H9 (cell line): ENCODE measurements around the gene KLKB1. TPM values are rescaled to one million over a fixed set of nuclear protein-coding genes. Genes with fewer than 3 reads are reported as not detected.

Experiments
- DNase-seq: peaks from one replicate; pipeline ENCODE4 v3.0.0-alpha.2; 2017
- H2AFZ ChIP-seq: one replicate; pipeline ENCODE4 v1.6.1; 2013; ENCODE audit warnings: mild to moderate bottlenecking, low read length, control low read depth, moderate library complexity
- H2AK5ac ChIP-seq: 2 replicates; pipeline ENCODE4 v1.6.1; 2013; ENCODE audit warnings: low read length, control low read depth, mixed read lengths; ENCODE audit not compliant: insufficient read length
- H2BK120ac ChIP-seq: one replicate; pipeline ENCODE4 v1.6.1; 2013; ENCODE audit warnings: low read depth, mild to moderate bottlenecking, low read length, control low read depth, inconsistent platforms; ENCODE audit not compliant: poor library complexity, severe bottlenecking
- H2BK12ac ChIP-seq: 2 replicates; pipeline ENCODE4 v1.6.1; 2013; ENCODE audit warnings: low read length, control low read depth, mixed read lengths, low read depth; ENCODE audit not compliant: insufficient read length
- H2BK15ac ChIP-seq: 2 replicates; pipeline ENCODE4 v1.6.1; 2013; ENCODE audit warnings: low read depth, low read length, control low read depth
- H2BK20ac ChIP-seq: one replicate; pipeline ENCODE4 v1.6.1; 2013; ENCODE audit warnings: low read depth, mild to moderate bottlenecking, low read length, control low read depth, inconsistent platforms; ENCODE audit not compliant: poor library complexity, severe bottlenecking
- H2BK5ac ChIP-seq: 2 replicates; pipeline ENCODE4 v1.6.1; 2013; ENCODE audit warnings: low read length, control low read depth, mixed read lengths; ENCODE audit not compliant: insufficient read length
- H3K14ac ChIP-seq: 2 replicates; pipeline ENCODE4 v1.6.1; 2013; ENCODE audit warnings: low read length, control low read depth; ENCODE audit not compliant: insufficient read depth
- H3K18ac ChIP-seq: 2 replicates; pipeline ENCODE4 v1.6.1; 2013; ENCODE audit warnings: low read depth, mild to moderate bottlenecking, mixed read lengths, low read length, control low read depth; ENCODE audit not compliant: insufficient read length
- H3K23ac ChIP-seq: 2 replicates; pipeline ENCODE4 v1.6.1; 2013; ENCODE audit warnings: low read length, control low read depth, mixed read lengths, low read depth; ENCODE audit not compliant: insufficient read length
- H3K23me2 ChIP-seq: 2 replicates; pipeline ENCODE4 v1.6.1; 2013; ENCODE audit warnings: low read depth, mild to moderate bottlenecking, mixed read lengths, low read length, control low read depth; ENCODE audit not compliant: insufficient read length, poor library complexity, severe bottlenecking
- H3K27ac ChIP-seq: 2 replicates; pipeline ENCODE4 v1.5.1; 2013; ENCODE audit warnings: low read length, control low read depth, mixed read lengths, low read depth; ENCODE audit not compliant: insufficient read length
- H3K27me3 ChIP-seq: 2 replicates; pipeline ENCODE4 v1.6.1; 2013; ENCODE audit warnings: low read length, control low read depth, inconsistent platforms; ENCODE audit not compliant: insufficient read depth
- H3K4ac ChIP-seq: 2 replicates; pipeline ENCODE4 v1.6.1; 2013; ENCODE audit warnings: low read depth, mild to moderate bottlenecking, control low read depth, inconsistent platforms, low read length, moderate library complexity
- H3K4me1 ChIP-seq: 2 replicates; pipeline ENCODE4 v1.6.1; 2013; ENCODE audit warnings: low read length, control low read depth, inconsistent platforms; ENCODE audit not compliant: insufficient read depth
- H3K4me2 ChIP-seq: 2 replicates; pipeline ENCODE4 v1.6.1; 2013; ENCODE audit warnings: low read length, control low read depth, mixed read lengths; ENCODE audit not compliant: insufficient read length, insufficient read depth
- H3K56ac ChIP-seq: 2 replicates; pipeline ENCODE4 v1.6.1; 2013; ENCODE audit warnings: low read depth, mild to moderate bottlenecking, mixed read lengths, low read length, control low read depth; ENCODE audit not compliant: insufficient read length
- H3K79me1 ChIP-seq: 2 replicates; pipeline ENCODE4 v1.6.1; 2013; ENCODE audit warnings: low read depth, mild to moderate bottlenecking, moderate library complexity, low read length, control low read depth, inconsistent platforms; ENCODE audit not compliant: insufficient read depth, poor library complexity, severe bottlenecking
- H3K79me2 ChIP-seq: 2 replicates; pipeline ENCODE4 v1.6.1; 2013; ENCODE audit warnings: low read length, control low read depth, inconsistent platforms; ENCODE audit not compliant: insufficient read depth
- H3K9ac ChIP-seq: 2 replicates; pipeline ENCODE4 v1.6.1; 2013; ENCODE audit warnings: low read length, control low read depth, mixed read lengths; ENCODE audit not compliant: insufficient read length; ENCODE audit errors: extremely low read depth
- H3K9me3 ChIP-seq: one replicate; pipeline ENCODE4 v1.6.1; 2013; ENCODE audit warnings: low read depth, low read length, inconsistent platforms; ENCODE audit not compliant: control insufficient read depth
- H3T11ph ChIP-seq: one replicate; pipeline ENCODE4 v1.6.1; 2013; ENCODE audit warnings: mild to moderate bottlenecking, low read length, control low read depth, inconsistent platforms
- H4K20me1 ChIP-seq: one replicate; pipeline ENCODE4 v1.6.1; 2013; ENCODE audit not compliant: control insufficient read depth, insufficient read length, insufficient read depth
- H4K5ac ChIP-seq: 2 replicates; pipeline ENCODE4 v1.6.1; 2013; ENCODE audit warnings: low read depth, mild to moderate bottlenecking, mixed read lengths, low read length, control low read depth; ENCODE audit not compliant: insufficient read length
- H4K8ac ChIP-seq: replicated peaks from 2 replicates; pipeline ENCODE4 v1.6.1; 2013; ENCODE audit warnings: low read length, control low read depth, mixed read lengths, low read depth; ENCODE audit not compliant: insufficient read length
- H4K91ac ChIP-seq: 2 replicates; pipeline ENCODE4 v1.6.1; 2013; ENCODE audit warnings: low read depth, mild to moderate bottlenecking, moderate library complexity, mixed read lengths, low read length, control low read depth; ENCODE audit not compliant: insufficient read length
- H3K27ac Mint-ChIP-seq, 3 experiments: 2 replicates in 2 of 3; 3 replicates in 1 of 3; pipeline ENCODE4 v1.8.0; 2020 to 2021; ENCODE audit warnings: mixed read lengths in 3 of 3, mild to moderate bottlenecking in 1 of 3, moderate library complexity in 1 of 3
- H3K27me3 Mint-ChIP-seq: 2 replicates; pipeline ENCODE4 v1.8.0; 2021; ENCODE audit warnings: low read depth, mild to moderate bottlenecking, moderate library complexity, mixed read lengths
- H3K36me3 Mint-ChIP-seq, 3 experiments: 2 replicates in 2 of 3; 3 replicates in 1 of 3; pipeline ENCODE4 v1.8.0; 2020 to 2021; ENCODE audit warnings: low read depth in 3 of 3, mixed read lengths in 3 of 3; ENCODE audit not compliant: insufficient read depth in 1 of 3
- H3K4me1 Mint-ChIP-seq, 2 experiments: 2 replicates each; pipeline ENCODE4 v1.8.0; 2020; ENCODE audit warnings: mixed read lengths in 2 of 2
- H3K4me3 Mint-ChIP-seq, 2 experiments: 2 replicates in 1 of 2; 3 replicates in 1 of 2; pipeline ENCODE4 v1.8.0; 2020 to 2021; ENCODE audit warnings: mild to moderate bottlenecking in 2 of 2, mixed read lengths in 2 of 2, moderate library complexity in 1 of 2
- H3K9me3 Mint-ChIP-seq, 2 experiments: 2 replicates in 1 of 2; 3 replicates in 1 of 2; pipeline ENCODE4 v1.8.0; 2020; ENCODE audit warnings: mild to moderate bottlenecking in 2 of 2, mixed read lengths in 2 of 2, moderate library complexity in 1 of 2
- CTCF ChIP-seq: fragments of 200-600 bp; sonication (generic); conservative IDR thresholded peaks from 3 replicates; pipeline ENCODE4 v1.8.0; 2021; ENCODE audit warnings: antibody characterized with exemption, mild to moderate bottlenecking
- WGBS: extraction: QIAGEN DNeasy Blood & Tissue Kit; methylation state at CpG from one replicate; pipeline ENCODE4 v1.1.7; 2013; ENCODE audit warnings: missing lambda C conversion rate, low lambda C conversion rate, mixed read lengths; ENCODE audit not compliant: insufficient read length; ENCODE audit errors: extremely low coverage; 5-methylcytosine and 5-hydroxymethylcytosine counted together
- total RNA-seq: library from RNA; stranded (reverse); gene quantifications from 2 replicates; pipeline ENCODE4 v1.2.1, GENCODE V29; 2021

Gene KLKB1
- total RNA-seq, 1 experiment from 2014 or later, result 21.8 TPM

- Histone ChIP-seq H2BK12ac (no peak overlapping the region), H2BK5ac (no peak overlapping the region), H3K27ac (no peak overlapping the region), H3K9ac (no peak overlapping the region), H3K4ac (no peak overlapping the region), H2AK5ac (no peak overlapping the region), H3K27me3 (no peaks in the 10 kb centered on the region), H4K20me1 (no peaks in the 10 kb centered on the region), H4K5ac (no peak overlapping the region), H3K18ac (no peak overlapping the region), H3K23ac (no peak overlapping the region), H3K79me2 (no peaks in the 10 kb centered on the region), H2AFZ (no peak overlapping the region), H2BK20ac (no peak overlapping the region), H3K4me1 (0 out of 2 replicates have a peak, but pooled peaks cover 5% of the 10 kb centered on the region), H4K8ac (no peak overlapping the region), H3K79me1 (no peaks in the 10 kb centered on the region), H2BK15ac (no peak overlapping the region), H4K91ac (no peak overlapping the region), H3K9me3 (no peaks in the 10 kb centered on the region), H3K14ac (no peak overlapping the region), H3K4me2 (no peak overlapping the region), H2BK120ac (no peak overlapping the region), H3K56ac (no peak overlapping the region), H3K23me2 (peaks cover 12% of the 10 kb centered on the region), H3T11ph (no peak overlapping the region)
- Mint-ChIP-seq H3K4me3 (no peak overlapping the region), H3K9me3 (no peaks in the 10 kb centered on the region; a peak in 1 of 5 replicates), H3K4me1 (peaks cover 29 to 31% of the 10 kb centered on the region in 2 experiments), H3K27me3 (no peaks in the 10 kb centered on the region; the same call in 1 of the 2 replicates), H3K27ac (no peak overlapping the region; a peak in 1 of 7 replicates), H3K36me3 (peaks cover 0 to 4% (median 4%) of the 10 kb centered on the region in 3 experiments; a peak in 4 of 7 replicates)
- WGBS, result no CpG with 5 or more reads among the region's 5 CpGs
- TF ChIP-seq CTCF, result no peak
- DNase-seq, result no peak
Measured at GRCh38 chr4:186193851-186194250, 33.5 kb upstream of the KLKB1 start.
